Progenitor cell of endocrine pancreas (in vitro differentiated cells): Measurements from ENCODE around the gene PDIA5. TPM values are rescaled to one million over a fixed set of nuclear protein-coding genes. Genes with fewer than 3 reads are reported as not detected.

ENCODE experiments used
- DNase-seq: peaks from one replicate; pipeline ENCODE4 v3.0.0; 2021; ENCODE audit warnings: low spot score; ENCODE audit not compliant: unreplicated experiment
- H3K27ac Mint-ChIP-seq: 2 replicates; pipeline ENCODE4 v1.8.0; 2021; ENCODE audit warnings: mild to moderate bottlenecking, moderate library complexity, mixed read lengths
- H3K27me3 Mint-ChIP-seq: 2 replicates; pipeline ENCODE4 v1.8.0; 2021; ENCODE audit warnings: mixed read lengths
- H3K36me3 Mint-ChIP-seq: 2 replicates; pipeline ENCODE4 v1.8.0; 2022; ENCODE audit warnings: mixed read lengths; ENCODE audit not compliant: insufficient read depth
- H3K4me1 Mint-ChIP-seq: 2 replicates; pipeline ENCODE4 v1.8.0; 2021; ENCODE audit warnings: low read depth, mixed read lengths
- H3K4me3 Mint-ChIP-seq: 2 replicates; pipeline ENCODE4 v1.8.0; 2021; ENCODE audit warnings: low read depth, mild to moderate bottlenecking, moderate library complexity, mixed read lengths
- H3K9me3 Mint-ChIP-seq: 2 replicates; pipeline ENCODE4 v1.8.0; 2021; ENCODE audit warnings: low read depth, mixed read lengths
- CTCF ChIP-seq: fragments of 200-600 bp; sonication (generic); IDR thresholded peaks from one replicate; pipeline ENCODE4 v1.5.0; 2021; ENCODE audit warnings: antibody characterized with exemption, mild to moderate bottlenecking; ENCODE audit not compliant: unreplicated experiment
- total RNA-seq: library from RNA; stranded (reverse); gene quantifications from 2 replicates; pipeline ENCODE4 v1.2.1, GENCODE V29; 2021

Gene PDIA5
- total RNA-seq, 1 donor from 2014 or later, result 22.2 TPM

- TF ChIP-seq CTCF, result no peak
- Mint-ChIP-seq H3K9me3 (no peaks in the 10 kb centered on the region), H3K27ac (no peak overlapping the region), H3K4me1 (peaks cover 31% of the 10 kb centered on the region), H3K36me3 (no peaks in the 10 kb centered on the region), H3K27me3 (peaks cover 15% of the 10 kb centered on the region), H3K4me3 (no peak overlapping the region)
- no peak for DNase-seq
Measured at GRCh38 chr3:123071581-123071980, 4.8 kb downstream of the PDIA5 start.

- Mint-ChIP-seq H3K9me3 (no peaks in the 10 kb centered on the region), H3K4me3 (no peak overlapping the region), H3K27me3 (peaks cover 12% of the 10 kb centered on the region), H3K4me1 (peaks cover 30% of the 10 kb centered on the region), H3K36me3 (no peaks in the 10 kb centered on the region), H3K27ac (no peak overlapping the region)
- no peak for DNase-seq
- TF ChIP-seq CTCF, result no peak
Measured at GRCh38 chr3:123072152-123072551, 5.3 kb downstream of the PDIA5 start.

DNA sequence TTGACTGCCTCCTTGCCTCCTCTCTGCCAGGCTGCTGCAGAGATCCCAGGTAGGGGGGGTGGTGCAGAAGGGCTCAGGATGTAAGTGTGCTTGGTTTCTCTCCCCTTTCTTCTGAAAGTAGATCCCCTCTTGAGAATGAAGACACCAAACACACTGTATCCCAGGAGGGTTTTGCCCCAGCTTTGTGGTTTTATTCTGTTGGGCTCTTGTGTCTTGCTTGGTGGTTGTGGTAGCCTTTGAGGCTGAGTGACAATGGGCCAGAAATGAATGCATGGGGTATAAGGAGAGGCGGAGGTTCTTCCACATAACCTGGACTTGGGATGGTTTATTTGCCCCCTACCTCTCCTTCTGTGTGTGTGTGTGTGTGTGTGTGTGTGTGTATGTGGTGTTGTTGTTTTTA, 5.7 kb downstream of the PDIA5 start:
- Mint-ChIP-seq H3K27ac (no peak overlapping the region), H3K4me3 (no peak overlapping the region), H3K27me3 (peaks cover 12% of the 10 kb centered on the region), H3K36me3 (no peaks in the 10 kb centered on the region), H3K4me1 (peaks cover 30% of the 10 kb centered on the region), H3K9me3 (no peaks in the 10 kb centered on the region)
- TF ChIP-seq CTCF, result no peak
- DNase-seq, result no peak

GRCh38 chr3:123075359-123075758, 8.5 kb downstream of the PDIA5 start:
- Mint-ChIP-seq H3K27ac (no peak overlapping the region), H3K9me3 (no peaks in the 10 kb centered on the region), H3K4me1 (peaks cover 9% of the 10 kb centered on the region), H3K4me3 (no peak overlapping the region), H3K36me3 (no peaks in the 10 kb centered on the region), H3K27me3 (peaks cover 12% of the 10 kb centered on the region)
- no peak for DNase-seq
- no peak for TF ChIP-seq CTCF

DNA sequence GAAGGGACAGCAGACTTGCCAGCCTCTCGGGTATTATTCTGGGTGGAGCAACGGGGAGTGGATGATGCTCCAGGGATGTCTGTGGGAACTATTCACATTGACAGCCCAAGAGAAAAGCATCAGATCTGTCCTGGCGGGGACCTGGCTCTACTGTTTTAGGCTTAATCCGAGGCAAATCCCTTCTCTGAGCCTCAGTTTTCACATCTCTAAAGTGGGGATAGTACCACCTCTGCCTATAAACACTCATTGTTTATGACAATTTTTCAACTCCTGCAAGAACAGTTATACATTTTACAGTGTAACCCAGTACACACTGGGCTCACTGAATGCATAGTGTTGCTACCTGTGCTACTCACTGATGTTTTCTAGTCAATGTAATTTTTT, 9.3 kb downstream of the PDIA5 start:
- no peak overlapping the region for H3K27ac Mint-ChIP-seq
- peaks cover 3% of the 10 kb centered on the region for H3K36me3 Mint-ChIP-seq
- H3K4me3 Mint-ChIP-seq, result no peak overlapping the region
- H3K27me3 Mint-ChIP-seq, result peaks cover 10% of the 10 kb centered on the region
- peaks cover 9% of the 10 kb centered on the region for H3K4me1 Mint-ChIP-seq
- H3K9me3 Mint-ChIP-seq, result no peaks in the 10 kb centered on the region
- TF ChIP-seq CTCF, result no peak
- DNase-seq, result no peak
